SK-N-SH (cell line): ENCODE data around the gene SLC41A2. TPM values are rescaled to one million over a fixed set of nuclear protein-coding genes. Genes with fewer than 3 reads are reported as not detected.
"Not testable (repeated sequence)": the region's sequence is repeated elsewhere in the genome, so short reads cannot be mapped to it uniquely, and the experiment has no call there.

ENCODE experiments used
- CTCF ChIA-PET: fragments of 300-600, 350-600 bp; formaldehyde crosslinking; extraction: SDS; loops from one replicate; lab custom pipeline; 2021; lab: Yijun Ruan, JAX
- POLR2A ChIA-PET: fragments of 350-600 bp; sonication (Branson Sonifier 250); formaldehyde crosslinking; extraction: SDS; loops from one replicate; lab custom pipeline; 2020; ENCODE audit warnings: antibody characterized with exemption, inconsistent platforms; lab: Yijun Ruan, JAX
- DNase-seq: peaks from one replicate; pipeline ENCODE4 v3.0.0; 2012
- H2AFZ ChIP-seq: fragments of 200-600 bp; sonication (generic); 2 replicates; pipeline ENCODE4 v1.8.1; 2016; ENCODE audit warnings: antibody characterized with exemption, mild to moderate bottlenecking, low read depth
- H3F3A ChIP-seq: fragments of 200-600 bp; sonication (generic); replicated peaks from 2 replicates; pipeline ENCODE3; 2016; ENCODE audit warnings: antibody characterized with exemption, mild to moderate bottlenecking; ENCODE audit not compliant: insufficient read depth
- H3K27ac ChIP-seq, 2 experiments: fragments of 200-500 bp in 1 of 2; fragments of 200-600 bp in 1 of 2; sonication (Bioruptor generic) in 1 of 2; sonication (generic), shearing (Covaris generic) in 1 of 2; 2 replicates each; pipeline versions ENCODE4 v1.5.1 to v1.6.1; 2014 to 2016; ENCODE audit warnings: low read depth in 2 of 2, inconsistent platforms in 1 of 2, low read length in 1 of 2, mild to moderate bottlenecking in 1 of 2, mixed read lengths in 1 of 2
- H3K27me3 ChIP-seq: fragments of 200-600 bp; sonication (generic), shearing (Covaris generic); 2 replicates; pipeline ENCODE4 v1.6.1; 2016; ENCODE audit warnings: mixed run types; ENCODE audit not compliant: insufficient read depth
- H3K36me3 ChIP-seq, 2 experiments: fragments of 200-500 bp in 1 of 2; fragments of 200-600 bp in 1 of 2; sonication (Bioruptor generic) in 1 of 2; sonication (generic) in 1 of 2; replicated peaks in 1 of 2; 2 replicates each; pipeline versions ENCODE3 to v1.5.1; 2014 to 2016; ENCODE audit warnings: low read length in 1 of 2, mild to moderate bottlenecking in 1 of 2; ENCODE audit not compliant: insufficient read depth in 2 of 2, control insufficient read depth in 1 of 2
- H3K4me1 ChIP-seq, 2 experiments: fragments of 200-500 bp in 1 of 2; fragments of 200-600 bp in 1 of 2; sonication (Bioruptor generic) in 1 of 2; sonication (generic), shearing (Covaris generic) in 1 of 2; 2 replicates each; pipeline versions ENCODE4 v1.5.1 to v1.6.1; 2014 to 2016; ENCODE audit warnings: low read depth in 1 of 2, low read length in 1 of 2, mixed run types in 1 of 2; ENCODE audit not compliant: insufficient read depth in 2 of 2, control insufficient read depth in 1 of 2
- H3K4me2 ChIP-seq: fragments of 200-600 bp; sonication (generic), shearing (Covaris generic); 2 replicates; pipeline ENCODE4 v1.6.1; 2017; ENCODE audit warnings: mixed run types
- H3K4me3 ChIP-seq, 2 experiments: fragments of 200-500 bp in 1 of 2; fragments of 200-600 bp in 1 of 2; sonication (Bioruptor generic) in 1 of 2; sonication (generic), shearing (Covaris generic) in 1 of 2; 2 replicates each; pipeline versions ENCODE4 v1.5.1 to v1.8.1; 2014 to 2016; ENCODE audit warnings: low read depth in 2 of 2, inconsistent platforms in 1 of 2, low read length in 1 of 2, mild to moderate bottlenecking in 1 of 2, mixed read lengths in 1 of 2, moderate library complexity in 1 of 2
- H3K79me2 ChIP-seq: fragments of 200-600 bp; sonication (generic); 2 replicates; pipeline ENCODE4 v1.8.1; 2017; ENCODE audit warnings: mild to moderate bottlenecking; ENCODE audit not compliant: insufficient read depth
- H3K9ac ChIP-seq: fragments of 200-600 bp; sonication (generic); 2 replicates; pipeline ENCODE4 v1.6.1; 2017; ENCODE audit warnings: mixed run types
- H3K9me2 ChIP-seq: fragments of 200-600 bp; sonication (generic); 2 replicates; pipeline ENCODE4 v1.6.1; 2017; ENCODE audit warnings: mixed run types
- H3K9me3 ChIP-seq: fragments of 200-600 bp; sonication (generic); 2 replicates; pipeline ENCODE4 v1.6.1; 2017; ENCODE audit warnings: mixed run types, mild to moderate bottlenecking, moderate library complexity
- H4K20me1 ChIP-seq: fragments of 200-600 bp; sonication (generic); 2 replicates; pipeline ENCODE4 v1.6.1; 2017; ENCODE audit warnings: mild to moderate bottlenecking, mixed run types; ENCODE audit not compliant: insufficient read depth
- CHD2 ChIP-seq: fragments of 150-350 bp; IDR thresholded peaks from 2 replicates; pipeline ENCODE4 v1.6.1; 2018; ENCODE audit warnings: low read length; ENCODE audit not compliant: partially characterized antibody
- EP300 ChIP-seq, 2 experiments: IDR thresholded peaks; 2 replicates each; pipeline versions ENCODE4 v1.4.0 to v1.6.1; 2012; ENCODE audit warnings: borderline replicate concordance in 1 of 2, low read depth in 1 of 2, low read length in 1 of 2
- FOSL2 ChIP-seq: IDR thresholded peaks from 2 replicates; pipeline ENCODE4 v1.4.0; 2012; ENCODE audit warnings: low read depth, mild to moderate bottlenecking, moderate library complexity, borderline replicate concordance
- FOXM1 ChIP-seq: IDR thresholded peaks from 2 replicates; pipeline ENCODE4 v1.4.0; 2012; ENCODE audit warnings: low read depth, mild to moderate bottlenecking
- GABPA ChIP-seq: IDR thresholded peaks from 2 replicates; pipeline ENCODE4 v1.4.0; 2012; ENCODE audit warnings: low read depth, mild to moderate bottlenecking
- GATA2 ChIP-seq: sonication (generic); formaldehyde crosslinking; IDR thresholded peaks from 2 replicates; pipeline ENCODE4 v1.5.0; 2020; ENCODE audit warnings: mild to moderate bottlenecking, missing genetic modification reagents
- JUND ChIP-seq: IDR thresholded peaks from 2 replicates; pipeline ENCODE4 v1.4.0; 2012
- MAX ChIP-seq: IDR thresholded peaks from 2 replicates; pipeline ENCODE4 v1.4.0; 2012; ENCODE audit warnings: low read depth
- PBX3 ChIP-seq: IDR thresholded peaks from 2 replicates; pipeline ENCODE4; 2012
- POLR2AphosphoS5 ChIP-seq: IDR thresholded peaks from 2 replicates; pipeline ENCODE4 v1.6.1; 2012; ENCODE audit warnings: low read depth, low read length
- RAD21 ChIP-seq: IDR thresholded peaks from 2 replicates; pipeline ENCODE4 v1.6.1; 2012; ENCODE audit warnings: mild to moderate bottlenecking, low read length
- REST ChIP-seq: IDR thresholded peaks from 2 replicates; pipeline ENCODE4 v1.6.1; 2012; ENCODE audit warnings: mild to moderate bottlenecking, low read depth, low read length, moderate library complexity
- RFX5 ChIP-seq: IDR thresholded peaks from 2 replicates; pipeline ENCODE4 v1.6.1; 2012; ENCODE audit warnings: mild to moderate bottlenecking, improper control_type of control experiment, low read length
- RXRA ChIP-seq: IDR thresholded peaks from 2 replicates; pipeline ENCODE4 v1.4.0; 2012; ENCODE audit warnings: low read depth, mild to moderate bottlenecking, borderline replicate concordance
- TAF1 ChIP-seq: IDR thresholded peaks from 2 replicates; pipeline ENCODE4 v1.6.1; 2012; ENCODE audit warnings: low read depth, mild to moderate bottlenecking, low read length, moderate library complexity, borderline replicate concordance
- TCF12 ChIP-seq: IDR thresholded peaks from 2 replicates; pipeline ENCODE4 v1.4.0; 2012
- TEAD4 ChIP-seq: IDR thresholded peaks from 2 replicates; pipeline ENCODE4 v1.4.0; 2012; ENCODE audit warnings: mild to moderate bottlenecking, borderline replicate concordance; ENCODE audit not compliant: insufficient read depth
- USF2 ChIP-seq: fragments of 150-350 bp; IDR thresholded peaks from 2 replicates; pipeline ENCODE4 v1.6.1; 2017; ENCODE audit warnings: antibody characterized with exemption, low read length, low read depth, borderline replicate concordance
- WGBS: methylation state at CpG from one replicate; pipeline ENCODE4 v1.1.6; 2017; ENCODE audit warnings: low lambda C conversion rate; 5-methylcytosine and 5-hydroxymethylcytosine counted together
- polyA plus RNA-seq, 3 experiments: library from polyadenylated mRNA; depleted of rRNA; stranded (reverse); fragments of >200 nt; gene quantifications; 2 replicates each; pipeline ENCODE4 v1.2.3, GENCODE V29; 2012

The SLC41A2 gene
- polyA plus RNA-seq, 1 of the 3 experiments (the other 2 are of a cell fraction), result 1.7 TPM

GRCh38 chr12:104952816-104953215, 5.3 kb downstream of the SLC41A2 start (continued):
- no peak for TF ChIP-seq RXRA
- no peak for TF ChIP-seq GATA2 (CRISPR knock-in tag)
- no peak for TF ChIP-seq FOSL2
- TF ChIP-seq, all 33 proteins: peak for 0

- POLR2A ChIA-PET, result no interaction called here
- H3K36me3 ChIP-seq, result no peaks in the 10 kb centered on the region
- H3K27ac ChIP-seq, result no peak overlapping the region
- no peak overlapping the region for H2AFZ ChIP-seq
- no peaks in the 10 kb centered on the region for H3K9me3 ChIP-seq
- no peak overlapping the region for H3K4me2 ChIP-seq
- no peaks in the 10 kb centered on the region for H4K20me1 ChIP-seq
- peaks cover 4% of the 10 kb centered on the region; the same call in 1 of the 2 replicates for H3K79me2 ChIP-seq
- no peaks in the 10 kb centered on the region for H3K9me2 ChIP-seq
- no peak overlapping the region for H3K9ac ChIP-seq
- H3K4me1 ChIP-seq, result peaks cover 0 to 3% of the 10 kb centered on the region in 2 experiments; a peak in 1 of 4 replicates
- DNase-seq, result no peak
- WGBS, result 78% methylated on average over 5 of the region's 5 CpGs
- no peak for TF ChIP-seq CHD2
- TF ChIP-seq GATA2 (CRISPR knock-in tag), result no peak
- no peak for TF ChIP-seq POLR2AphosphoS5
- no peak for TF ChIP-seq USF2
- no peak for TF ChIP-seq TCF12
- no peak for TF ChIP-seq RAD21
- TF ChIP-seq TEAD4, result no peak
- TF ChIP-seq GABPA, result no peak
- TF ChIP-seq RFX5, result no peak
- no peak for TF ChIP-seq PBX3
- TF ChIP-seq FOXM1, result no peak
- no peak for TF ChIP-seq JUND
- TF ChIP-seq REST, result no peak
- no peak for TF ChIP-seq EP300 (IDR thresholded peaks at IDR 0.05; ENCODE audit: borderline replicate concordance in 1 of 2, low read depth in 1 of 2, low read length in 1 of 2)
- TF ChIP-seq MAX, result no peak
- no peak for TF ChIP-seq TAF1
- H3K4me3 ChIP-seq, result no peak overlapping the region
- H3K27me3 ChIP-seq, result no peaks in the 10 kb centered on the region
- peaks cover 9% of the 10 kb centered on the region for H3F3A ChIP-seq
- CTCF ChIA-PET, result no interaction called here
Observed at GRCh38 chr12:104951759-104952509, 6.2 kb downstream of the SLC41A2 start.

GRCh38 chr12:104948716-104949115, 9.4 kb downstream of the SLC41A2 start:
- DNase-seq, H3K27ac ChIP-seq, H2AFZ ChIP-seq, H3K9me3 ChIP-seq, H3K27me3 ChIP-seq, H4K20me1 ChIP-seq, H3K9ac ChIP-seq, H3K4me2 ChIP-seq, H3K9me2 ChIP-seq, H3F3A ChIP-seq, H3K36me3 ChIP-seq, H3K4me3 ChIP-seq, H3K4me1 ChIP-seq, H3K79me2 ChIP-seq, POLR2A ChIA-PET: not testable (repeated sequence)
- WGBS, result 100% methylated on average over 4 of the region's 4 CpGs
- CTCF ChIA-PET, result interaction anchor here (1.0 kb wide), 1 partner anchor 9 kb away, joined by 3 read pairs; the partner anchor contains the start of gene SLC41A2
